ENCODE measurements around the gene NDUFA9.

Gene NDUFA9

DNA sequence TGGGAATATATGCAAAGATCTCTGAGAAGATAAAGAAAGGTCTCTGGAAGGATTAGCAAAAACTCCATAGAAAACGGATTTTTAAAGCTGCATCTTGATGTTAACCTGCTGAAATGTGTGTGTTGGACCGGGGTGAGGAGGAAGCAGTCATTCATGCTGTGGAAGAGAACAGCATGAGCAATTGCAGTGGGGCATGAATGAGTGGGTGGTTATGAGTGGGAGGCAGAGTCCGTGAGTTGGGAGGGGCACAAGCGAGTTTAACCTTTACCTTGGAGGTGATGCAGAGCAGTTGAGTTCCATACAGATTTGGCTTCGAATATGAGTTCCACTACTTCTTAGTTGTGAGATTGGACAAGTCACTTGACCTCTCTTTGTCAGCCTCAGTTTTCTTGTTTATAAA, 41.8 kb downstream of the NDUFA9 start:
- DNase-seq (ENCODE audit: low read depth in 1 of 2, low spot score in 1 of 2): no peak
